OCI-LY7 (cell line): ENCODE measurements around the gene PAWR. TPM values are rescaled to one million over a fixed set of nuclear protein-coding genes. Genes with fewer than 3 reads are reported as not detected.

Experiments
- BruUV-seq: library from RNA; stranded (reverse); fragments of 400-500 nt; replicated peaks from 2 replicates; lab custom pipeline; 2021; lab: Mats Ljungman, UMichigan
- CTCF ChIA-PET: fragments of 300-600 bp; sonication (Branson Sonifier 250); formaldehyde crosslinking; loops from one replicate; lab custom pipeline; 2022; ENCODE audit warnings: antibody characterized with exemption; ENCODE audit not compliant: unreplicated experiment; lab: Charles Lee
- POLR2A ChIA-PET: fragments of 300-600 bp; sonication (Branson Sonifier 250); formaldehyde crosslinking; loops from one replicate; lab custom pipeline; 2022; ENCODE audit warnings: antibody characterized with exemption; lab: Charles Lee
- DNase-seq: peaks from one replicate; pipeline ENCODE4 v3.0.0-alpha.2; 2015; ENCODE audit warnings: low spot score
- H2AFZ ChIP-seq: fragments of 200-600 bp; sonication (generic), shearing (Covaris generic); 2 replicates; pipeline ENCODE4 v1.6.1; 2014; ENCODE audit warnings: mild to moderate bottlenecking, antibody characterized with exemption, low read length, moderate library complexity
- H3K27ac ChIP-seq: fragments of 200-600 bp; sonication (generic); 2 replicates; pipeline ENCODE4 v1.5.1; 2014; ENCODE audit warnings: mixed run types, low read depth, mild to moderate bottlenecking, moderate library complexity, low read length, inconsistent platforms; ENCODE audit not compliant: poor library complexity, severe bottlenecking
- H3K36me3 ChIP-seq: fragments of 200-600 bp; sonication (generic); 2 replicates; pipeline ENCODE4 v1.6.1; 2014; ENCODE audit warnings: mild to moderate bottlenecking, antibody characterized with exemption, low read length, moderate library complexity, mixed read lengths; ENCODE audit not compliant: insufficient read depth
- H3K4me1 ChIP-seq: fragments of 200-600 bp; sonication (generic); 2 replicates; pipeline ENCODE4 v1.5.1; 2014; ENCODE audit warnings: mild to moderate bottlenecking, low read length; ENCODE audit not compliant: insufficient read depth, poor library complexity, severe bottlenecking
- H3K4me2 ChIP-seq: fragments of 200-600 bp; sonication (generic); 2 replicates; pipeline ENCODE4 v1.6.1; 2014; ENCODE audit warnings: mild to moderate bottlenecking, low read length
- H3K4me3 ChIP-seq: fragments of 200-600 bp; sonication (generic); 2 replicates; pipeline ENCODE4 v1.5.1; 2014; ENCODE audit warnings: mild to moderate bottlenecking, low read depth, low read length; ENCODE audit not compliant: poor library complexity, severe bottlenecking
- H3K79me2 ChIP-seq: fragments of 200-600 bp; sonication (generic); 2 replicates; pipeline ENCODE4 v1.6.1; 2016; ENCODE audit warnings: low read depth, mild to moderate bottlenecking, low read length, moderate library complexity, mixed read lengths; ENCODE audit not compliant: insufficient read depth
- H3K9me2 ChIP-seq: fragments of 200-600 bp; sonication (generic); 2 replicates; pipeline ENCODE4 v1.6.1; 2016; ENCODE audit warnings: mild to moderate bottlenecking, low read length, mixed read lengths; ENCODE audit not compliant: insufficient read depth
- H3K9me3 ChIP-seq: fragments of 200-600 bp; sonication (generic); 2 replicates; pipeline ENCODE4 v1.6.1; 2014; ENCODE audit warnings: mild to moderate bottlenecking, mixed run types, low read length, mixed read lengths
- H4K20me1 ChIP-seq: fragments of 200-600 bp; sonication (generic); 2 replicates; pipeline ENCODE4 v1.6.1; 2014; ENCODE audit warnings: mild to moderate bottlenecking, antibody characterized with exemption, low read length, moderate library complexity, mixed read lengths; ENCODE audit not compliant: insufficient read depth
- EZH2phosphoT487 ChIP-seq: fragments of 200-600 bp; sonication (generic); IDR thresholded peaks from 2 replicates; pipeline ENCODE4 v1.6.1; 2018; ENCODE audit warnings: low read depth, borderline replicate concordance, mild to moderate bottlenecking, mixed run types, antibody characterized with exemption, low read length, moderate library complexity, mixed read lengths
- intact Hi-C: fragments of 100-400 bp; cut with micrococcal nuclease; formaldehyde crosslinking; loops from one replicate; pipeline ENCODE4 v1.10.0; 2022; ENCODE audit not compliant: unreplicated experiment
- total RNA-seq, 2 experiments: library from RNA; depleted of rRNA in 1 of 2; stranded (reverse); fragments of >200 nt in 1 of 2; shearing (Covaris generic) in 1 of 2; gene quantifications; 2 replicates each; pipeline ENCODE4 v1.2.3, GENCODE V29; 2014 to 2022
- TF ChIP-seq, protein P1 (sequence below): fragments of 200-600 bp; sonication (generic); conservative IDR thresholded peaks from 2 replicates; pipeline ENCODE4 v1.5.1; 2014; ENCODE audit warnings: mild to moderate bottlenecking, antibody characterized with exemption, low read length, moderate library complexity, mixed read lengths

Gene PAWR
- total RNA-seq, 2 experiments from 2014 or later: 107 to 186 TPM

DNA sequence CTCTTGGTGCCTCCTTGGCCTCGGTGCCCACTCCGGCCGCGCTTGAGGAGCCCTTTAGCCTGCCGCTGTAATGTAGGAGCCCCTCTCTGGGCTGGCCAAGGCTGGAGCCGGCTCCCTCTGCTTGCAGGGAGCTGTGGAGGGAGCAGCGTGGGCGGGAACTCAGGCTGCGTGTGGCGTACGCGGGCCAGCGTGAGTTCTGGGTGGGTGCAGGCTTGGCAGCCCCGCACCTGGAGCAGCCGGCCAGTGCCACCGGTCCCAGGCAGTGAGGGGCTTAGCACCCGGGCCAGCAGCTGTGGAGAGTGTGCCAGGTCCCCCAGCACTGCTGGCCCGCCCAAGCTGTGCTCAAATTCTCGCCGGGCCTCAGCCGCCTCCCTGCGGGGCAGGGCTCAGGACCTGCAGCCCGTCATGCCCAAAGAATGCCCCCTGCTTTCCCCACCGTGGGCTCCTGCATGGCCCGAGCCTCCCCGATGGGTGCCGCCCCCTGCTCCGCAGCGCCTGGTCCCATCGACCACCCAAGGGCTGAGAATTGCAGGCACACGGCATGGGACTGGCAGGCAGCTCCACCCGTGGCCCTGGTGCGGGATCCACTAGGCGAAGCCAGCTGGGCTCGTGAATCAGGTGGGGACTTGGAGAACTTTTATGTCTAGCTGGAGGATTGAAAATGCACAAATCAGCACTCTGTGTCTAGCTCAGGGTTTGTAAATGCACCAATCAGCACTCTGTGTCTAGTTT, 129.2 kb downstream of the PAWR start:
- ChIA-PET POLR2A (no interaction called here), CTCF (no interaction called here)
- H3K9me3 ChIP-seq: peaks cover 12% of the 10 kb centered on the region; the same call in 1 of the 2 replicates
- H3K4me3 ChIP-seq: no peak overlapping the region
- intact Hi-C loops: no loop called here
- TF ChIP-seq, protein P1, sequence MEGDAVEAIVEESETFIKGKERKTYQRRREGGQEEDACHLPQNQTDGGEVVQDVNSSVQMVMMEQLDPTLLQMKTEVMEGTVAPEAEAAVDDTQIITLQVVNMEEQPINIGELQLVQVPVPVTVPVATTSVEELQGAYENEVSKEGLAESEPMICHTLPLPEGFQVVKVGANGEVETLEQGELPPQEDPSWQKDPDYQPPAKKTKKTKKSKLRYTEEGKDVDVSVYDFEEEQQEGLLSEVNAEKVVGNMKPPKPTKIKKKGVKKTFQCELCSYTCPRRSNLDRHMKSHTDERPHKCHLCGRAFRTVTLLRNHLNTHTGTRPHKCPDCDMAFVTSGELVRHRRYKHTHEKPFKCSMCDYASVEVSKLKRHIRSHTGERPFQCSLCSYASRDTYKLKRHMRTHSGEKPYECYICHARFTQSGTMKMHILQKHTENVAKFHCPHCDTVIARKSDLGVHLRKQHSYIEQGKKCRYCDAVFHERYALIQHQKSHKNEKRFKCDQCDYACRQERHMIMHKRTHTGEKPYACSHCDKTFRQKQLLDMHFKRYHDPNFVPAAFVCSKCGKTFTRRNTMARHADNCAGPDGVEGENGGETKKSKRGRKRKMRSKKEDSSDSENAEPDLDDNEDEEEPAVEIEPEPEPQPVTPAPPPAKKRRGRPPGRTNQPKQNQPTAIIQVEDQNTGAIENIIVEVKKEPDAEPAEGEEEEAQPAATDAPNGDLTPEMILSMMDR: no peak
- TF ChIP-seq EZH2phosphoT487: no peak
- H4K20me1 ChIP-seq: no peaks in the 10 kb centered on the region
- H2AFZ ChIP-seq: no peak overlapping the region
- BruUV-seq: no TSS peak
- no peaks in the 10 kb centered on the region for H3K79me2 ChIP-seq
- H3K4me1 ChIP-seq: peaks cover 4% of the 10 kb centered on the region
- no peak overlapping the region for H3K27ac ChIP-seq
- peaks cover 55% of the 10 kb centered on the region for H3K36me3 ChIP-seq
- no peak for DNase-seq
- H3K4me2 ChIP-seq: no peak overlapping the region
- no peaks in the 10 kb centered on the region for H3K9me2 ChIP-seq

GRCh38 chr12:79560225-79560889, 130.4 kb downstream of the PAWR start:
- no peak for DNase-seq
- Histone ChIP-seq H3K4me2 (no peak overlapping the region), H2AFZ (no peak overlapping the region), H3K4me1 (no peaks in the 10 kb centered on the region), H3K9me2 (no peaks in the 10 kb centered on the region), H3K36me3 (peaks cover 43% of the 10 kb centered on the region), H3K79me2 (no peaks in the 10 kb centered on the region), H4K20me1 (no peaks in the 10 kb centered on the region), H3K4me3 (no peak overlapping the region), H3K27ac (no peak overlapping the region), H3K9me3 (0 out of 2 replicates have a peak, but pooled peaks cover 5% of the 10 kb centered on the region)
- no TSS peak for BruUV-seq
- TF ChIP-seq, protein P1: no peak
- TF ChIP-seq EZH2phosphoT487: no peak
- ChIA-PET POLR2A (interaction anchor here (0.6 to 1.2 kb wide), 3 partner anchors 29 to 101 kb away, joined by 3 to 4 read pairs (median 3); no protein-coding TSS in a partner anchor), CTCF (no interaction called here)
- intact Hi-C loops: no loop called here

- no TSS peak for BruUV-seq
- TF ChIP-seq, protein P1: no peak
- no peak for TF ChIP-seq EZH2phosphoT487
- no peaks in the 10 kb centered on the region for H3K4me1 ChIP-seq
- DNase-seq: no peak
- POLR2A ChIA-PET: interaction anchor here (0.6 to 1.2 kb wide), 2 partner anchors 21 to 102 kb away, joined by 3 to 4 read pairs; no protein-coding TSS in a partner anchor
- 0 out of 2 replicates have a peak, but pooled peaks cover 5% of the 10 kb centered on the region for H3K9me3 ChIP-seq
- H3K36me3 ChIP-seq: peaks cover 44% of the 10 kb centered on the region
- CTCF ChIA-PET: no interaction called here
- intact Hi-C loops: no loop called here
- H2AFZ ChIP-seq: no peak overlapping the region
- no peak overlapping the region for H3K4me2 ChIP-seq
- no peaks in the 10 kb centered on the region for H3K9me2 ChIP-seq
- H3K79me2 ChIP-seq: no peaks in the 10 kb centered on the region
- no peak overlapping the region for H3K4me3 ChIP-seq
- H4K20me1 ChIP-seq: no peaks in the 10 kb centered on the region
- no peak overlapping the region for H3K27ac ChIP-seq
Observed at GRCh38 chr12:79559591-79559990, 131.2 kb downstream of the PAWR start.
